Breast epithelium (tissue), 4 donors: ENCODE measurements around the gene HOXA6. TPM values are rescaled to one million over a fixed set of nuclear protein-coding genes. Genes with fewer than 3 reads are reported as not detected.
A peak's percentile ranks its signal among the peaks of the same experiment; 100 is the strongest.

Source experiments
- DNase-seq, 2 donors: peaks; one replicate each; pipeline ENCODE4 v3.0.0-alpha.2; 2019; ENCODE audit warnings: low spot score in 2 of 2
- H3K27ac ChIP-seq, 2 donors: fragments of 200-600 bp; sonication (generic) in 1 of 2; one replicate each; pipeline ENCODE4 v1.5.1; 2016 to 2019; ENCODE audit warnings: mild to moderate bottlenecking in 1 of 2
- H3K27me3 ChIP-seq, 2 donors: fragments of 200-600 bp; sonication (generic) in 1 of 2; one replicate each; pipeline versions ENCODE4 v1.5.1 to v1.6.0; 2017 to 2019; ENCODE audit warnings: control low read depth in 1 of 2, mild to moderate bottlenecking in 1 of 2
- H3K36me3 ChIP-seq: fragments of 200-600 bp; one replicate; pipeline ENCODE4 v1.5.1; 2019
- H3K4me1 ChIP-seq, 2 donors: fragments of 200-600 bp; sonication (generic); one replicate each; pipeline ENCODE4 v1.5.1; 2016 to 2019; ENCODE audit warnings: control low read depth in 1 of 2
- H3K4me3 ChIP-seq, 3 donors: fragments of 200-600 bp; sonication (generic); 1 replicate in 2 of 3; 2 replicates in 1 of 3; pipeline ENCODE4 v1.5.1; 2016 to 2019; ENCODE audit warnings: mild to moderate bottlenecking in 3 of 3, moderate library complexity in 2 of 3
- H3K9me3 ChIP-seq, 2 donors: fragments of 200-600 bp; sonication (generic) in 1 of 2; one replicate each; pipeline ENCODE4 v1.5.1; 2016 to 2019; ENCODE audit warnings: control low read depth in 1 of 2
- POLR2A ChIP-seq: fragments of 450-650 bp; IDR thresholded peaks from one replicate; pipeline ENCODE4 v1.6.1; 2016; ENCODE audit warnings: antibody characterized with exemption, mild to moderate bottlenecking, moderate library complexity
- POLR2AphosphoS5 ChIP-seq, 3 donors: sonication (generic); formaldehyde crosslinking; IDR thresholded peaks; one replicate each; pipeline ENCODE4 v1.6.1; 2017; ENCODE audit warnings: antibody characterized with exemption in 3 of 3
- intact Hi-C: fragments of 100-400 bp; cut with DNase I; formaldehyde crosslinking; loops from one replicate; pipeline ENCODE4 v1.15.1; 2023; ENCODE audit warnings: low total_unique reads
- total RNA-seq, 3 donors: library from RNA; depleted of rRNA; stranded (reverse); fragments of >200 nt; gene quantifications; one replicate each; pipeline ENCODE4 v1.1.0, GENCODE V29; 2016
- TF ChIP-seq, protein P1 (sequence below), 3 donors: fragments of 450-650 bp; IDR thresholded peaks; one replicate each; pipeline ENCODE4 v1.5.1; 2016 to 2017; ENCODE audit warnings: antibody characterized with exemption in 3 of 3, mild to moderate bottlenecking in 3 of 3, moderate library complexity in 3 of 3

Gene HOXA6
- total RNA-seq, 3 donors from 2014 or later: 7.9 to 16.0 (median 9.0) TPM

DNA sequence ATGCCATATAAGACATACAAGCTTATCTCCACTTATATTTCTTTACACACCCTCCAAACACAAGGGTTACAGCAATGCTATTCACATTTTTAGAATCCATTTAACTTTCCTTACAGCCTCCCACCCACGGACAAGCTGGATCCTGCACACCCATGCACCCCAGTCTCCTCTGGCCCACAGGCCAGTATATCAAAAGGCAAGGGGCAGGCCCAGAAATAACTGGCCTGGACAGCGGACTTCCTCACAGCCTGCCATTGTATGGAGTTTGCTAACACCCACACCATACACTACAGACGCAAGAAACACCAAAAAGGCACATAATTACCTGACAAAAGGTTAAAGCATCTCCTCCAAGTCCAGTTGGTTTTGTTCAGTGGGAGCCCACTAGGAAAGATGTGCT lies 29.0 kb downstream of the HOXA6 start:
- TF ChIP-seq POLR2AphosphoS5 (IDR thresholded peaks at IDR 0.05) (no peak), POLR2A (no peak)
- TF ChIP-seq, protein P1, sequence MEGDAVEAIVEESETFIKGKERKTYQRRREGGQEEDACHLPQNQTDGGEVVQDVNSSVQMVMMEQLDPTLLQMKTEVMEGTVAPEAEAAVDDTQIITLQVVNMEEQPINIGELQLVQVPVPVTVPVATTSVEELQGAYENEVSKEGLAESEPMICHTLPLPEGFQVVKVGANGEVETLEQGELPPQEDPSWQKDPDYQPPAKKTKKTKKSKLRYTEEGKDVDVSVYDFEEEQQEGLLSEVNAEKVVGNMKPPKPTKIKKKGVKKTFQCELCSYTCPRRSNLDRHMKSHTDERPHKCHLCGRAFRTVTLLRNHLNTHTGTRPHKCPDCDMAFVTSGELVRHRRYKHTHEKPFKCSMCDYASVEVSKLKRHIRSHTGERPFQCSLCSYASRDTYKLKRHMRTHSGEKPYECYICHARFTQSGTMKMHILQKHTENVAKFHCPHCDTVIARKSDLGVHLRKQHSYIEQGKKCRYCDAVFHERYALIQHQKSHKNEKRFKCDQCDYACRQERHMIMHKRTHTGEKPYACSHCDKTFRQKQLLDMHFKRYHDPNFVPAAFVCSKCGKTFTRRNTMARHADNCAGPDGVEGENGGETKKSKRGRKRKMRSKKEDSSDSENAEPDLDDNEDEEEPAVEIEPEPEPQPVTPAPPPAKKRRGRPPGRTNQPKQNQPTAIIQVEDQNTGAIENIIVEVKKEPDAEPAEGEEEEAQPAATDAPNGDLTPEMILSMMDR (IDR thresholded peaks at IDR 0.05): no peak
- Histone ChIP-seq H3K9me3 (no peaks in the 10 kb centered on the region), H3K4me1 (peaks cover 0 to 3% of the 10 kb centered on the region in 2 donors), H3K27ac (peak overlapping the region; percentile 98 to 100), H3K4me3 (peak overlapping the region in 2 of 3 donors; percentile 73 to 90), H3K36me3 (no peaks in the 10 kb centered on the region), H3K27me3 (no peaks in the 10 kb centered on the region)
- peak in 1 of 2 donors; percentile 17 for DNase-seq
- intact Hi-C loops: no loop called here

DNA sequence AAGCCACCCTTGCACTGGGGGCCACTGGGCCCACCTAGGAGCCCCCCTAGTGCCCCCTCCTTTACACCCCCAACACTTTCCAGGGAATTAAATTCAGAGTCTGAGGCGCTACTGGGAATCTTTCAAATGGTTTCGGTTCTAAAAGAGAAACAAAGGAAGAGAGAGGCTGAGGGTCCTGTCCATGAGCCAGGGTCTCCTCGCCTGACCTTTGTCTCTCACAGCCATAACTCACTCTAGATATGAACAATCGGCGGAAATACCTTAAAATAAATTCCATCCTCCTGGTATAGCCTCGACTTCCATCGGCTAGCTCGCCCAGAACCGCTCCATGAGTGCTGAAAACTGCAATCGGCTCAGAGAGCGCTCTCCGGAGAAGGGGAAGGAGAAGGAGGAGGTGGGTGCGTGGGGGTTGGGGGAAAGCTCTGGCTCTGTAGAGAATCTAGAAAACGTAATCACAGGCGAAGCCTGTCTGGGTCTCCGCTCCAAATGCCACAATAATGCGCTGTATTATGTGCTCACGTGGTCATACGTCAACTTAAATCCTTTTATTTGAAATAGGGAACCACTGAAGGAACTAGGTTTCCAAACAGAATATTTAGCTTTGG lies 29.6 kb downstream of the HOXA6 start:
- peaks cover 0 to 3% of the 10 kb centered on the region in 2 donors for H3K4me1 ChIP-seq
- peak overlapping the region; percentile 2 to 90 (median 73) for H3K4me3 ChIP-seq
- H3K27ac ChIP-seq: peak overlapping the region; percentile 98 to 100
- no peaks in the 10 kb centered on the region for H3K9me3 ChIP-seq
- TF ChIP-seq POLR2AphosphoS5 (IDR thresholded peaks at IDR 0.05) (no peak), POLR2A (no peak)
- TF ChIP-seq, protein P1 (IDR thresholded peaks at IDR 0.05): no peak
- H3K27me3 ChIP-seq: no peaks in the 10 kb centered on the region
- H3K36me3 ChIP-seq: no peaks in the 10 kb centered on the region
- DNase-seq: peak in 1 of 2 donors; percentile 14
- intact Hi-C loops: no loop called here

DNA sequence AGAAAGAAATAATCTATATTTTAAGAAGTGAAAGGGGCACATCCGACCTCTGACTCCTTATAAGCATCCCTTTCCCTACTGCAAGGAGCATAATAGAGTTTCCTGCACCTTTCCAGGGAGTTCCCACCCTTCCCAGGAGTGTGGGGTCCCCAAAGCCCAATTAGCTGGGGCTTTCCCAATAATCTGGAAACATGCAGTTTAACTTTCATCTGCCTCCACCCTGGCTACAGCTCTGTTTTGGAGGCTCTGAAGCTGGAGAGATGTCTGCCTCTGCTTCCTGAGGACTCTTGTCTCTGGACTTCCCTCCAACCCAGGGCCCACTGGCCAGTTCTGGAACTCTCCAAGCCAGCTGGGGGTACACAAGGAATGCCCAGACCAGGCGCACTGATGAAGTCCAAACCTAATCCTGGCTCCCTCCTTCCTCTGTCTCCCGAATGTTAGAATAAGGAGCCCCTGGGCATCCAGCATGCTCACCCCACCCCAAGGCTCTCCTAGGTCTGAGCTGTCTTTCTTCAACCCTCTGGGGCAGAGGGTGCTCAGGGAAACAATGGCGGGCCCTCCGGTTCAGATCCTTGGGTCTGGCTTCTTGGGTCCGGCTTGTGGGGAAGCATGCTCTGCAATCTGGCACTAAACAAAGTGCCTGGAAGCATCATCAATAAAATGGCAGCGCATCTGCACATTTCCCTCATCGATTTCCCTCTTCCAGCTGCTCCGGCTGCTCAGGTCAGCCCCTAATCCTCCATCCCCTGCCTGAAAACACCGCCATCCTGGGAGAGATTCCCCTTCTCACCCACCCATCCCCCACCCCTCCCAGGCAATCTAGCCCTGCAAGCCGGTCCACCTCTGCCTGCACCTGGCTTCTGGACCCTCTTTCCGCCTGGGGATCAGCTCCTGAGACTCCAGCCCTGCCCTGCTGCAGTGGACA lies 30.4 kb downstream of the HOXA6 start:
- peak overlapping the region; percentile 98 to 100 for H3K27ac ChIP-seq
- no peaks in the 10 kb centered on the region for H3K27me3 ChIP-seq
- DNase-seq: no peak
- H3K4me1 ChIP-seq: peaks cover 0 to 3% of the 10 kb centered on the region in 2 donors
- TF ChIP-seq POLR2AphosphoS5 (IDR thresholded peaks at IDR 0.05) (no peak), POLR2A (no peak)
- TF ChIP-seq, protein P1 (IDR thresholded peaks at IDR 0.05): no peak
- intact Hi-C loops: no loop called here
- peak overlapping the region; percentile 2 to 90 (median 73) for H3K4me3 ChIP-seq
- no peaks in the 10 kb centered on the region for H3K9me3 ChIP-seq
- H3K36me3 ChIP-seq: no peaks in the 10 kb centered on the region

DNA sequence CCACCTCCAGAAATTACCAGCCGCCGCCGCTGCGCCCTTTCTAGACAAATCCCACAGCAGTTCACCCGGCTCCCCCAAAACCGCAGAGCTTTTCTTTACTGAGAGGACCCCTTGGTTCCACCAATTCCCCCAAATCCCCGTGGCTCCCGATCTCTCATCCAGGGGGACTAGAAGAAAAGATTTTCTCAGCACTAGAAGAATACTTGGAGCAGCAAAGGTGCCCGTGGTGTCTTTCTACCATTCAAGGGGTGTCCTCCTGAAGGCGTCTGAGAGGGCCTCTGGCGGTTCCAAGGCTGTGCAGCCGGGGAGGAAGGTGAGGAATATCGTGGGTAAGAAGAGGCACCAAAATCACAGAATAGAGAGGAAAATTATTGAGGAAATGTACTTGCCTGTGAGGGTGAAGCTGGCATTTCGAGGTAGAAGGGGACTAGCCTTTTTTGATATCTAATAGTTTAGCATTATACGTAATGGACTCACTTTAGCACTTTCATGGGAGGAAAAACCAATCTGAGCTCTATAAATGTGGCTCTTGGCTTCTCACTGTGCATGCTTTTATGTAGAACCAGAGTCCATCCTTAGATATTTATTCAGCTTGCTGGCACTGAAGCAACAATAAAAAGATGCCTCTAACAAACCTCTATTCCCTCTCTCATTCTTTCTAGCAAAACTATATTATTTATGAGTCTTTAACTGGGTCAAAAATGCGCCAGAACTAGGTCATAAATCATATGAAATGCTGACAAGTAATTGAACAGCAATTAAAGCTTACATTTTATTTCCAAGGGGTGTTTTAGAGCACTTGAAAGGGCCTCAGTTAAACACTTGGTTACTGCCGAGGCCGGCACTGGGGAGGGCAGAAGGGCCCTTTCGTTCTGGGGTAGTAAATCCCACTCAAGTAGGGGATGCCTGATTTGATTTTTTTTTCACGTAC lies 31.3 kb downstream of the HOXA6 start:
- Histone ChIP-seq H3K36me3 (no peaks in the 10 kb centered on the region), H3K27ac (peak overlapping the region; percentile 98 to 100), H3K4me1 (peaks cover 0 to 3% of the 10 kb centered on the region in 2 donors), H3K27me3 (no peaks in the 10 kb centered on the region), H3K4me3 (peak overlapping the region; percentile 28 to 90 (median 73)), H3K9me3 (no peaks in the 10 kb centered on the region)
- intact Hi-C loops: no loop called here
- DNase-seq: peak in 1 of 2 donors; percentile 20
- TF ChIP-seq POLR2AphosphoS5 (IDR thresholded peaks at IDR 0.05) (no peak), POLR2A (no peak)
- TF ChIP-seq, protein P1 (IDR thresholded peaks at IDR 0.05): no peak
